HG02759 (cell line): ENCODE results near the gene PPARG.

Source experiments
- ATAC-seq: cut with Tn5 transposase; IDR thresholded peaks from one replicate; pipeline ENCODE4 v1.9.1; 2021; ENCODE audit warnings: mild to moderate bottlenecking, moderate library complexity; ENCODE audit not compliant: unreplicated experiment

The PPARG gene

GRCh38 chr3:12405432-12406272 is 116.8 kb downstream of the PPARG start:
- no peak for ATAC-seq

GRCh38 chr3:12408984-12409683 is 120.3 kb downstream of the PPARG start:
- ATAC-seq, result no peak

GRCh38 chr3:12409684-12410596 is 121.1 kb downstream of the PPARG start:
- ATAC-seq, result no peak

GRCh38 chr3:12413721-12414255 is 124.9 kb downstream of the PPARG start:
- no peak for ATAC-seq

GRCh38 chr3:12415014-12415680 is 126.3 kb downstream of the PPARG start:
- ATAC-seq, result no peak

GRCh38 chr3:12416731-12417130 is 127.9 kb downstream of the PPARG start:
- ATAC-seq, result no peak

GRCh38 chr3:12420393-12420792 is 131.5 kb downstream of the PPARG start:
- no peak for ATAC-seq

- ATAC-seq, result no peak
Observed at GRCh38 chr3:12421132-12421531, 132.3 kb downstream of the PPARG start.

- ATAC-seq, result no peak
Observed at GRCh38 chr3:12423131-12423530, 134.3 kb downstream of the PPARG start.

- no peak for ATAC-seq
Observed at GRCh38 chr3:12423918-12424630, 135.2 kb downstream of the PPARG start.

- no peak for ATAC-seq
Observed at GRCh38 chr3:12424635-12425319, 135.9 kb downstream of the PPARG start.

GRCh38 chr3:12425850-12426579 is 137.1 kb downstream of the PPARG start:
- ATAC-seq, result no peak

- no peak for ATAC-seq
Observed at GRCh38 chr3:12427551-12427950, 138.7 kb downstream of the PPARG start.

GRCh38 chr3:12428126-12428525 is 139.3 kb downstream of the PPARG start:
- no peak for ATAC-seq

GRCh38 chr3:12430086-12430485 is 141.2 kb downstream of the PPARG start:
- ATAC-seq, result no peak

GRCh38 chr3:12433823-12434222 is 145.0 kb downstream of the PPARG start:
- ATAC-seq, result no peak

GRCh38 chr3:12436514-12437220 is 147.8 kb downstream of the PPARG start:
- ATAC-seq, result no peak

- no peak for ATAC-seq
Observed at GRCh38 chr3:12437221-12437605, 148.3 kb downstream of the PPARG start.
